ENCODE measurements around the gene USH1C.

USH1C gene

DNA sequence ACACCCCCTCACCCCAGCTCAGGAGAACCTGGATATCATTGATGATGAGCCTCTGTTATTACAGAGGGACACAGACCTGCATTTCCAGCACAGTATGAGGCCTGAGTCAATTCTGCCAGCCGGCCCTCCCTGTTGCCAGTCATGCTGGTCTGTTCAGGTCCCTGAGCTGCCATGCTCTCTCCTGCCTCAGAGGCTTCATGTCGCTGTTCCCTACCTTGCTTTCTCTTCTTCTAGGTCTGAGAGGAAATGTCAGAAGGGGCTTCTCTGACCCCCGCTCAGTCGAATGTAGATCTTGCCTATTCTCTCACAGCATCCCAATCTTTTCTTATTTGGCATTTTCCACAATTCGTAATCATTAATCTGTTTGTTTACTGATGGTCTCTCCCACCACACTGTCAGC lies 45.7 kb downstream of the USH1C start:
- no peak for DNase-seq

- DNase-seq: no peak
Measured at GRCh38 chr11:17498058-17498457, 46.2 kb downstream of the USH1C start.

GRCh38 chr11:17496406-17496805 lies 47.8 kb downstream of the USH1C start:
- DNase-seq: no peak

DNA sequence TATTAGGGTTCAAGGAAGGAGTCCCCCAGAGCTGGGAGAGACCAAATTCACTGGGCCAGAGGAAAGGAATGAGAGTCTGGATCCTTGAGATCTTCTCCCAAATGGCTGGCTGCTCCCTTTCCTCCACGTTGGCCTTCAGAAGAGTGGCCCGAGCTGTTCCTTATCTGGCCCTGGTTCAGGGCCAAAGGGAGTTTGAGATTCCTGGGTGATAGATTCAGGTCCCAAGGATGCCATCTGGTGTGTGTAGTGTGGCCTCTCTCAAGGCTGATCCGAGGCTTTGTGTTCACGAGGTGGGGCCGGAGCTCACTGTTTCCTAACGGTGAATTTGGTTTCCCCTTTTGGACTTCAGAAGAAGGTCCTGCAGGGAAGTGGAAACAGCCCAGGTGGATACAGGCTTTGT lies 50.2 kb downstream of the USH1C start:
- DNase-seq: no peak

- DNase-seq: no peak
Measured at GRCh38 chr11:17490938-17491337, 53.3 kb downstream of the USH1C start.

- no peak for DNase-seq
Measured at GRCh38 chr11:17490232-17490631, 54.0 kb downstream of the USH1C start.

DNA sequence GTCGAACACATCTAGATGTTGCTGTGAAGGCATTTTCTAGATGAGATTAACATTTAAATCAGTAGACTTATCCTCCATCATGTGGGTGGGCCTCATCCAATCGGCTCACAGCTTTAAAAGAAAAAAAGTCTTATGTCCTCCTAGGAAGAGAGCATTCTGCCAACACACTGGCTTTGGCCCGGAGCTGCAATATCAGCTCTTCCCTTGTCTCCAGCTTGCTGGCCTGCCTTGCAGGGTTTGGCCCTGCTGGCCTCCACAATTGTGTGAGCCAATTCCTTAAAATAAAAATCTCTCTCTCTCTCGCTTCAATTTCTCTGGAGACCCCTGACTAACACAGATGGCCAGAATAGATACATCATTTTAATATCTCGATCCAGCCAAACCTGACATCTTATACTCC lies 54.5 kb downstream of the USH1C start:
- DNase-seq: no peak

DNA sequence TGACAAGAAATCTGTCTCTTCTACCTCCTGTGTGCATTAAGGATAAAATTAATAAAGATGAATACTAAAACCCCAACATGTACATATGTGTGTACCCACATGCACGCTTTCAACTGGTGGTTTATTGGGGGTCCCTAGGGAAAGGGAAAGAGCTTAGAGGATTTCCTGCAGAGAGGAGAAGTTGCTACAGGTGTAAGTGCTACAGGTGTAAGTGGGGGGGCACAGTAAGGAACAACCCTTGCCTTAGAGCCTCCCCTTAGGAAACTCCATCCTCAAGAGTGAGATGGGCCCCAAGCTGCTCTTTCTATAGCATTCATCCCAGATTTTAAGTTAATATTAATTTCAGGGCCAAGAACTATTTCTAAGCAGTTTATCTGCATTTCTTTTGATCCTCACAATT lies 55.7 kb downstream of the USH1C start:
- DNase-seq: no peak

DNA sequence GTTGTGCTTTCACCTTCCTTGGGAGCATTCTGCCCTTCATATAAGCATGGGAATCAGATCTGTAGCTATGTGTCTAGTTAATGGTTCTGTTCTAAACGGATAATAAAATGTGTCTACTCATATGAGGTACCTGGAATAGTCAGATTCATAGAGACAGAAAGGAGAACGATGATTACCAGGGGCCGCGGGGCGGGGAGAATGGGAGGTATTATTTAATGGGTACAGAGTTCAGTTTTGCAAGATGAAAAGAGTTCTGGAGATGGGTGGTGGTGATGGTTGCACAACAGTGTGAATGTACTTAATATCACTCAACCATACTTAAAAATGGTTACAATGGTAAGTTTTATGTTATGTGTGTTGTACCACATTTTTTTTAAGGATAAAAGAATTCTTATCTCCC lies 57.6 kb downstream of the USH1C start:
- no peak for DNase-seq

GRCh38 chr11:17483505-17483904 lies 60.7 kb downstream of the USH1C start:
- DNase-seq: no peak

- DNase-seq: no peak
Measured at GRCh38 chr11:17481905-17482304, 62.3 kb downstream of the USH1C start.

GRCh38 chr11:17479284-17480214 lies 64.7 kb downstream of the USH1C start:
- no peak for DNase-seq

DNA sequence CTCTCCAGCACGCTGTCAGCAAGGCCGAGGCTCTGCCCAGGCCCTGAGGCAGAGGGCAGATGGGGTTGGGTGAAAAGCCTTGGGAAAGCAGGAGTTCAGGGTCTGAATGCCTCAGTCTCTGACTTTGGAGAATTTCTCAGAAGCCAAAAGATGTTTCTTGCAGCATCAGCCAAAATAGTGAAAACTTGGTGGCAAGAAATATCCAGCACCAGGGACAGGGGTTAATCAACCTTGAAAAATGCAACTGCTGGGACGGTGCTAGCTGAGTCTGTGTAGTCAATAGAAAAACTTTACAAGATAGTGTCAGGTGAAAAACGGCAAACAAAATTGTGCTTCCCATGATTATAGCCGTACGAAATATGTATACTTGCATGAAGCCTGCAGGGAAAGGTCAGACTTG lies 66.1 kb downstream of the USH1C start:
- DNase-seq: no peak

DNA sequence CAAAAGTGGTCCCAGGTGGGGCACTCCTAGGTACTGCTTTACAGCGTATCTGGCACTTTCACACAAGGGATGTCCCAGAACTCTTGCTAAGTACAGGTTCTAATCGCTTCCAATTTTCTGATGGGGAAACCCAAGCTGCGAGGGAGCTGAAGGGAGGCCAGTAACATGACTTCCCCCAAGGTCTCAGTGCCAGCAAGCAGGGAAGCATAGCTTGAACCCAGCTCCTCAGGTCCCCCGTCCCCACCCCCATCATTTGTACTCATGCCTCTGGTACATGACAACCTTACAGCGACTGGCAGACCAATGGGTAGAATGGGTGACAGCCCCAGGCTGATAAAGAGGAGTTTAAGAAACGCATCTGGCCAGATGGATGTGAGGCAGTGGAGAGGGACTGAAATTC lies 66.9 kb downstream of the USH1C start:
- DNase-seq: no peak

DNA sequence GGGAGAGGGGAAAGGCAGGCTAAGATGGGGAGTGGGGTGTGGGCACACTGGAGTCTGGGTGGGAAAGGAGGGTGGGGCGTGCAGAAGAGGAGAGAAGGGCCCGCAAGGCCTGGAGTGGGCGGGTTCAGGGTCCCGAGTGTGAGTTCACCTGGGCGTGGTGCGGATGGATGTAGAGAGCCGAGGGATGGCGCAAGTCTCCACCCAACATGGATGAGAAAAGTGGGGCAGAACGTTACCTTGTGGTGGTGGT lies 67.2 kb downstream of the USH1C start:
- DNase-seq: no peak

DNA sequence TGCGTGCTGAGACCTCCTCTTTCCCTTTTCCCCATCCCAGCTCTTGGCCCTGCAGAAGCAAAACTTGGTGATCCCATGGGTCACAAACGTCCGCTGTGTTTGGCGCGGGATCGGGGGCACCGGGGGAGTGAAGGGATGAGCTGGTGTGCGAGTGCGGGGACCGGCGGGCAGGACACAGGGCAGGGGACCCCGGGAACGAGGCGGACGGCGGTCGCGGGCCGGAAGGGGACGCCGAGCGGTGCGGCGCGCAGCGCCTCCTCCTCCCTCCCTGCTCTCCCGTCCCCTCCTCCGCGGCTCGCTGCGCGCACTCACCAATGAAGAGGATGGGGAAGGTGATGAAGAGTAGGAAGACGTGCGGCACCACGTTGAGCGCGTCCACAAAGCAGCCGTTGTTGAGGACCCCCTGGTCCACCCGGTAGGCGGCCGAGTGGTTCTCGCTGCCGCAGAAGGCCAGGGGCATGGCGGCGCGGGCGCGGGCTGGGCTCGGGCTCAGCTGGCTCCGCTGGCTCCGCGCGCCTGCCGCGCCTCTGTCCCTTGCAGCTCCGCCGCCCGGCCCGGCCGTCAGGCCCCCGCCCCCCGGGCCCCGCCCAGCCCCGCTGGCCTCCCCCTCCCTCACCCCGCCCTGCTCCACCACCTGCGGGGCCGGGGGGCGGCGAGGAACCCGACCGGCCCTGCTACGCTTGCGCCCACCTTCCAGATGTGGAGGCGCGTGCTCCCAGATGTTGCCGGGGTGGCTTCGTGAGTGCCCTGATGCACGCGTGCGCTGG lies 67.7 kb downstream of the USH1C start, which contains the start of gene ABCC8:
ABCC8 (minus strand) TSS at position 529 of the 767 bp plus-strand sequence; CDS start at position 460, 69 bp downstream.
- no peak for DNase-seq

DNA sequence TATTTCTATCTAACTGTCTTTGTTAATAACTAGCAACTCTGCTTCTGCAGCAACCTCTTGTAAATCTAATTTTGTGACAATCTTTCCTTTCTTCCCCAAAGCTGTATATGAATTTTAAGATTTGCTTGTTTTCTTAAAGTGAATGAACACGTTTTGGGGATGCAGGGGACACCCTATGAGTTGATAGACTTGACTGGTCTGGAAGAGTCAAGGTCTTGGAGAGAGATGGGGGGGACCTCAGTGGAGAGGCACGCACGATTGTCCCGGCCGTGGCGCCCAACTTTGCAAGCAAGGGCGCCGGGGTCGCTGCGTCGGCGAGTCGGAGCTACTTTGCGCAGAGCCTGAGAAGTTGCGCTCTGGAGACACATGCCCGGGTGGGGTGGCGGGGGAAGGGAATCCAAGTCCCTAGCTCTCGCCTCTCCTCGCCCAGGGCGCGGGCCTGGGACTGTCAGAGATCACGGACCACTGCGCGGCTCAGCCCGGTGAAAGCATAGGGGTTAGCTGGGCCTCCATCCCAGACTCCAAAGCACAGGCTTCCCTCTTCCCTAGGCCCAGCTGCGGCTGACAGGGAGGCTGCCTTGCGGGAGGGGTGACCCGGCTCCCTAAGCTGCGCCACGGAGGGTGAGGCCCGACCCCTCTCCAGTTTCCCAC lies 68.4 kb downstream of the USH1C start:
- no peak for DNase-seq

DNA sequence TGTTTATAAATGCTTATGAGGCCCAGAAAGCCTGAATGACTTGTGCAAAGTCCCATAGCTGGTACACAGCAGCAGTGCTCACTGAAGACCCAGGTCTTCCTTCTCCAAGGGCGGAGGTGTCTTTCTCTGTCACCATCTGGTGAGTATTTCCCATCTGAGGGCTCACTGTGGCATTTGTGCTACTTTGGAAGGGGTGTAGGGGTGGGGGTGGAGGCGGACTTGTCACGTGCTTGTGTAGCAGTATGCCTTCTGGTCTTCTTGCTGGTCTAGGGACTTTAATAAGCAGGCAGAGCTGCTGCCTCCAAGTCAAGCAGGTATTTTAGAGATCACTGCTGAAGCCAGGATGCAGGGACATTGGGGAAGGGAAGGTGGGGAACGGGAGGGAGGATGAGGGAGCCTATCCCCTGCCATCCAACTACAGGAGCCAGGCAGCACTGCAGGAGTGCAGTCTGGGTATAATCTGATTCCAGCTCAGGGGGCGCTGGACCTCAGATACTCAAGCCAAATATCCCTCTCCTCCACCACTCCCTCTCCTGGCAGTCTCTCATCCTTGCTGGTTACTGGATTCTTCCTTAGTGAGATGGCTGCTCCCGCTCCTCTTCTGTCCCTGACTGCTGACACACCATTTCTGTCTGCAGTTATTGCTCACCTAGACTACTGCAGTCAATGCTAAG lies 71.0 kb downstream of the USH1C start:
- no peak for DNase-seq

GRCh38 chr11:17472467-17472866 lies 71.7 kb downstream of the USH1C start:
- no peak for DNase-seq

DNA sequence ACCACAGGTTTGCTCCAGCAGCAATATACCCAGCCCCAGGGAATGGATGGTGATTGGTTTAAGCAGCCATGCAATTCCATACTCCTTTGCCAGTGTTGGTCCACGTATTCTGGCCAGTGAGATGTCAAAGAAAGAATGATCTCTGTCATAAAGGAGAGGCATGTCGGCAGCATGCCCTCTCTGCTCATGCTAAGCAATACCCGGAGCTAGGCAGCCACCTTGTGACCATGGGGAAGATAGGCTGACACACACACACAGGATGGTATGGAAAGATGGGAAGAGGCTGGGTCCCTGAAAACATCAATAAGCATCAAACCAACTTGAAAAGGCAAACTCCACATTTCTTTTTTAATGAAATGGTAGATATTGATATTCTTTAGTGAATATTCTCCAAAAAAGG lies 72.7 kb downstream of the USH1C start:
- DNase-seq: no peak

- no peak for DNase-seq
Measured at GRCh38 chr11:17469998-17470397, 74.2 kb downstream of the USH1C start.

DNA sequence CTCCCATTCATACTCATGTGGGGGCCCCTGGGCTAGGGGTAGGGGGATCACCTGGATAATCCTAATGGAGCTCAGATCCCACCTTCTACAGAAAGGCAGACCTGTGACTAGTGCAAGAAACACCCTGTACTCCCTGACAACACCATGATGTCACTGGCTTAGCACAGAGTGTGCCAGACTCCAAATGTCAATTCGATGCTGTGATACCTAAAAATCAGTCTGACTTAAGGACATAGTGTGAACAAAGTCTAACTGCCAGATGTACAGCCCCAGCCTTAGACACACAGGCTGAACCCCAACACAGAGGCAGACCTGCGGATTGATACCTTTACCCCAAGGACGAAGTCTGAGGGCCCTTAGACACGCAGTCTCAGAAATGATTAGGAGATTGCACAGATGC lies 76.1 kb downstream of the USH1C start:
- DNase-seq: no peak

GRCh38 chr11:17463546-17464174 lies 80.6 kb downstream of the USH1C start:
- DNase-seq: no peak
